ENCODE data around the gene CNOT3.
"Not testable (repeated sequence)": the region's sequence is repeated elsewhere in the genome, so short reads cannot be mapped to it uniquely, and the experiment has no call there.

Gene CNOT3

GRCh38 chr19:54152267-54152666 is 14.7 kb downstream of the CNOT3 start:
- no peak for DNase-seq

GRCh38 chr19:54152878-54153524 is 15.4 kb downstream of the CNOT3 start:
- no peak for DNase-seq

DNA sequence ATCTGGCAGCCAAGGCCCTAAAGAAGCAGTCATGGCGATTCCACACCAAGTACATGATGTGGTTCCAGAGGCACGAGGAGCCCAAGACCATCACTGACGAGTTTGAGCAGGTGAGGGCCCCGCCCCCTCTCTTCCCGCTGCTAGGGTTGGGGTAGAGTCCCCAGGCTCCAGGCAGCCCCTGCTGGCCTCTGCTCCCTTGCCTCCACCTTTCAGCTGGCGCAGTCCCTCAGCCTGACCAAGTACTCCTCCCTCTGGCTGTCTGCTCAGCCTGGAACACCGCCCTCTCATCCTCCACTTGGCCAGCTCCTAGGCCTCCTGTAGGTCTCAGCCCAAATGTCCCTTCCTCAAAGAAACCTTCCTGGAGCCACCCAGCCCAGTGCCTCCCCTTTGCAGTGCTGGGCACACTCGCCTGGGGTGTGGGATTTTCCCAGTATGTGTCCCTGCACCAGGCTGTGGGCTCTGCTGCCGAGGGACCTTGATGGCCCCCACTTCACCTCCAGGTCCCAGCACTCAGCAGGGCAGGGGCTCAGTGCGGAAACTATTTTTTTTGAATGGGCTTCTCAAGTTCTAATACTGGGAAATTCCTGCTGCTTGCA is 16.3 kb downstream of the CNOT3 start:
- no peak for DNase-seq

- DNase-seq = no peak
Observed at GRCh38 chr19:54154603-54155345, 17.2 kb downstream of the CNOT3 start.

GRCh38 chr19:54155694-54156093 is 18.1 kb downstream of the CNOT3 start:
- DNase-seq = no peak

DNA sequence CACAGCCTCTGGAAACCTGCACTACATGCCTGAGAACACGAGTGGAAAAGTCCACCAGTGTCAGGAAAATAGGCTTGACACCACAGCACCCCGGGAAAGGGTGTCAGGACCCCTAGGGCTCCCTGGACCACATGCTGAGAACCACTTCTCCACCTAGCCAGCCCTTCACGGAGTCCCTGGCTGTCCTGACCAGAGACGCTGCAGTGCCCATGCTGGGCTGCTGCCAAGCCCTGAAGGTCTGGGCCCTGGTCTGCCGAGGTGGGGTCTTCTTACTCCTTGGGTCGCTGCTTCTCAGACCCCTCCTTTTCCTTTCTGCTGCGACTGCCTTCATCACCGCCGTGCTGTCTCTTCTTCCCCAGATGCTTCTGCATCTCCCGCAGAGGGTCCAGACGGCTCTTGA is 18.9 kb downstream of the CNOT3 start:
- no peak for DNase-seq

GRCh38 chr19:54156953-54157352 is 19.4 kb downstream of the CNOT3 start:
- DNase-seq = no peak

DNA sequence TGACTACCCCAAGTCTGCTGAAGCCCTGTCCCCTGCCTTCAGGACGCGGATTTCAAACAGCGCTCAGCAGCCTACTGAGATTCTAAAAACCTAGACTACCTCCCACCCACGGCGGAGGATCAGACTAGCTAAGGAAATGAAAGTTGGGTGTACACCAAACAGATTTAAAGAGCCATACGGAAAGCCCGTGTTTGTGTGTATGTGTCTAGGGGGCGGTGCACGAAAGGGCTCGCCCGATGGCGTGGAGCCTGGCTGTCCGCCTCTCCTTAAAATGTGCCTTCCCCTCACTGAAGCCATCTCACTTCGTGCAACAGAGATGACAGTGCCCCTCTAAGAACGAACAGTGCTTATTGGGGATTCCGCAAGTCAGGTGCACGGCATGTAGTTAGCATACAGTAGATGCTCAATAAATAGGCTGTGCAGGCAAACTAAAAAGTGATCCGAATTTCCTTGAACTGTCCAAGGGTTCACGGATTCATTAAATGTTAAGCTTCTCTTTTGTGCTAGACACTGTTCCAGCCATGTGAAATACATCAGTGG is 21.3 kb downstream of the CNOT3 start:
- peak; percentile 57 for DNase-seq

DNA sequence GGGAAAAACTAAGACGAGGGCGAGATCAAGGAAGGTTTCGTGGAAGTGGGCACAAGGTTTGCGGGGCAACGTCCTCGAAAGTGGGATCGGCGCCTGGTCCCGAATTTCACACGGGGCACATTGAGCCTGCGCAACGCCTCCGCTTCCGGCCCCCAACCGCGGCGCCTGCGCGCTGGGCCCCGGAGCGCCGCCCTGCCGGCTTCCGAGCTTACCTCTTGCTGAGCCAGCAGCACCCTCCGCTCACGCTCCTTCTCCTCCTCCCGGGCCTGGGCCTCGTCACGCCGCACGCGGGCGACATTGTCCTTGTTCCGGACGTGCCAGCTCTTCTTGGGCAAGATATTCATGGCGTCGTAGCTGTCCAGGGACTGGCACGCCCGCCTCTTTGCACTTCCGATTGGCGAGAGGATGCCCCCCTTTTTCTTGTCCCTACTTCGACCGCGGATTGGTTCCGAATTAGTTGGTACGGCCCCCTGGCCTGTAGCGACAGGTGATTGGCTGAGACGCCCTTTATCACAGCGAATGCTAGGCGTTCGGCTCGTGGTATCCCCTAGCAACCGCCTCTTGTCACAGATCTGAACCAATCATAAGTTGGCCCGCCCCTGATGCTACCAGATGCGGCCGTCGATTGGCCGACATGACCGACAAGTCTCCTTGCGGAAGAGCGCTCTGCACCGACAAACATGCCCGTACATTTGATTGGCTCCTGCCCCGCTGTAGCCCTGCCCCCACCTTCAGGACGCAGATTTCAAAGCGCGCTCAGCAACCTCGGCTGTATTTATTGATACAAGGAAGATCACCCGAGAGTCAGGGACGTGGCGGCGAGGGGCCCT is 22.0 kb downstream of the CNOT3 start, which contains the start of gene LENG1:
Gene LENG1 (minus strand): TSS at position 370 of the 830 bp plus-strand sequence. CDS start 26 bp downstream, at position 344.
- DNase-seq = peak; percentile 100

DNA sequence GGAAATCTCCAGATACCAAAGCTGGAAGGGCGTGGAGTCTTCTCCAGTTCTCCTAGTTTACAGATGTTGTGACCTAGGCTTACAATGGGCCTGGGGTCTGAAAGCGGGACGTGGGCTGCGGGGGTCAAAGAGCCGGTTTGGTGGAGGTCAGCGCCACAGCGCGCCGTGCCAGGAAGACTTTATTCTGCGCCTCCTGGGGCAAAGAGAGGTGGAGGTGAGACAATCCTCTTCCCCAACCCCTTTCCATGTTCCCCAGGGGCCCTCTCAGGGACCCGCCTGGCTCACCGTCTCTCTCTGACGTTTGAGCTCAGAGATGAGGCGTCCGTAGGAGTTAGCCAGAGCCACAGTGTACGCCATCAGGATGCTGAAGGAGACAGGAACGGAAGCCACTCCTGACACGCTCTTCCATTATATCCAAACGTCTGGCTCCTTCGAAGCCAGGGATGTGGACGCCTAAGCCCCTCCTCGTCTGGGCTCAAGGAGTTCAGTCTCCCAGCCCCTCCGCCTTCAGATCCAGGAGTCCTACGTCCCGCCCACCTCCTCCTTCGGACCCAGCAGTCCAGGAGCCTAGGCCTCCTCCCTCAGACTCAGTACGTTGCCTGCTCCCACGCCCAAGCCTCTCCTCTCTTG is 22.7 kb downstream of the CNOT3 start:
- peak; percentile 32 for DNase-seq

GRCh38 chr19:54160854-54161253 is 23.3 kb downstream of the CNOT3 start:
- no peak for DNase-seq

DNA sequence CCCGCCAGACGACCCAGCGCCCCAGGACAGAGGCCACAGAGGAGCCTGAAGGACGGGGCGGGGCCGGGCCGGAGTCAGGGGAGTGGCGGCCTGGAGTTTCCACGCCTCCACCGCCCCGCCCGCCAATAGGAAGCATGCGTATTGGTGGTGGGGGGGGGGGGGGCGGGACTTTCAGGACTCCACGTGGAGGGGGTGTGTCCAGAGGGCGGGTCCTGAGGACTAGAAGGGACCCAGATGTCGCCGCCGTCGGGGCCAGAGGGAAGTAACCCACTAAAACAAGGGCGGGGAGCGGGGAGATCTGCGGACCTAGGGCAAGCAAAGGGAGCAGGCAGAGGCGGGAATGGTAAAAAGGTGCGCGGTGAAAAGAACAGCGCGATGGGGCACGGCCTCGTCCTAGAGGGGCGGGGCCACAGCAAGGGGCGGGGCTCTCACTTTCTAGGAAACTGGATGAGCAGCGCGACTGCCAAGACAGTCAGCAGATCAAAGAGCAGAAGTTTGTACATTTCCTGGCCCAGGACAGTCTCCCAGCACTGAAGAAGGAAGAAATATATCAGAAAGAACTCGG is 24.8 kb downstream of the CNOT3 start:
- peak; percentile 95 for DNase-seq

DNA sequence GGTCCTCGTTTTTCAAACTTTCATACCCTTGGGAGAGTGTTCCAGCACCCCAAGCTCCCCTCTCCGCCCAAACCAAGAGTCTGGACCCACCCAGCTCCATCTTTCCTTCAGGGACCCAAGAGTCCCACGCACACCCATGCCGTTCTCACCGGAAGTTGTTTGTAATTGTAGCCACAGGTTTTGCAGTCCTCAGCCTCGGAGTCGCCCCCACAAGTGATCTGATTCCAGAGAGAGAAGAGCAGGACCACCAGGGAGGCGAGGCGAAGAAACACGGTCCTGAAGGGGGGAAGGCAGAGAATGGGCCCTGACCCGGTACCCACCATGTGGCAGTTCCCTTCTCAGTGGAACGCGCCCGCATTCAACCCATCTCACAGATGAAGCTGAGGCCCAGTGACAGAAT is 25.3 kb downstream of the CNOT3 start:
- DNase-seq = no peak

- DNase-seq = peak; percentile 81
Observed at GRCh38 chr19:54164369-54165068, 27.0 kb downstream of the CNOT3 start.

- no peak for DNase-seq
Observed at GRCh38 chr19:54165222-54165621, 27.7 kb downstream of the CNOT3 start.

GRCh38 chr19:54168174-54168917 is 30.8 kb downstream of the CNOT3 start:
- DNase-seq = peak; percentile 95

DNA sequence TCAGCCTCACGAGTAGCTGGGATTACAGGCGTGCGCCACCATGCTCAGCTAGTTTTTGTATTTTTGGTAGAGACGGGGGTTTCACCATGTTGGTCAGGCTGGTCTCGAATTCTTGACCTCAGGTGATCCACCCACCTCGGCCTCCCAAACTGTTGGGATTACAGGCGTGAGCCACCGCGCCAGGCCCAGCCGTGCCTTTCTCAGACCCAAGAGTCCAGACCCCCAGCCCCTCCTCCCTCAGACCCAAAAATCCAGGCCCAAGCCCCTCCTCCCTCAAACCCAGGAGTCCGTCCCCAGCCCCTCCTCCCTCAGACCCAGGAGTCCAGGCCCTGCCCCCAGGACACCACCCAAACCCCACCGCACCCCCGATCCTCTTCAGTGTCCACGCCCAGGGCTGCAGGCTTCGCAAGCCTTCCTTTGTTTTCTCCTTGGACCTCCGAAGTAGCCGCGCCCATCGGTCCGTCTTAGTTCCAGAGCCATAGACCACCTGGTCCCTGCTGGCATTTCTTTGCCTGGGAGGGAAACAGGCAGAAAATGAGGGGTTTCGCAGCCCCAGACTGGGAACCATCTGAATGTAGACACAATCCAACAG is 31.7 kb downstream of the CNOT3 start:
- DNase-seq = no peak

- DNase-seq = not testable (repeated sequence)
Observed at GRCh38 chr19:54171736-54172431, 34.3 kb downstream of the CNOT3 start.
